ENCODE data around the gene MRPL37.

Gene MRPL37

DNA sequence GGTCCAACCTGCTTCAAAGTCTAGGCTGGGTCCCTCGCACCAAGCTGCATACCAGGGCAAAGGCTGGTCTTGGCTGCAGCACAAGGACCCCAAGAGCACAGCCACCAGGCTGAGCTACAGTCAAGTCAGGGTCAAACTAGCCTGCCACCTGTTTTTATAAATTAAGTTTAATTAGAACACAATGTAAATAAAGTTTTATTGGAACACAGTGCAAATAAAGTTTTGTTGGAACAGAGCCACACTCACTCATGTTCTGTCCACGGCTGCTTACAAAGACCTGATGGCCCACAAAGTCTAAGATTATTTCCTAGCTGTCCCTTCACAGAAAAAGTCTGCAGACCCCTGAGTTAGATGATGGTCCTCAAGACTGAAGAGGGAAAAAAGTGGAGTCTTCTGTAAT, 66.2 kb downstream of the MRPL37 start:
- no peak for DNase-seq

DNA sequence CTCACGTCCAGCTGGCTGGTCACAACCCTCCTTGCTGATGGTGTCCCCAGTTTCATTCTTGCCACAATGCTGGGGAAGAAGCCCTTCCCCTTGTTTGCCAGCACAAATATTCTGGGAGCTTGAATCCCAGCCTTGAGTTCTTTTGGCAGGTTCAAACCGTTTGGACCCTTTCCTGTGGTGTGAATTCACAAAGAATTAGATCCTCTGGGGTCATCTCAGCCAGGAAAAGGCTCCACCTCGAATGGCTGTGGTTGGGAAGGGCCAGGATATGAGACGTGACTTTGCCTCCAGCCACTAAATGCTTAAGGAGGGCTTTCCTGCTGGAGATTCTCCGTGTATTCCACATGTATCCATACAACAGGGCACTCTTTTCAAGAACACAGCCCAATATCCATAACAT, 66.9 kb downstream of the MRPL37 start:
- DNase-seq: no peak

Measured in central memory CD4-positive, alpha-beta T cell (primary cell).